Measurements from ENCODE around the gene THAP4.

- TF ChIP-seq EZH2 (optimal IDR thresholded peaks at IDR 0.05; ENCODE audit: low read depth, low read length), result no peak
- TF ChIP-seq CTCF (IDR thresholded peaks at IDR 0.05; ENCODE audit: low read length), result no peak
Observed at GRCh38 chr2:241658296-241658695, 21.3 kb upstream of the THAP4 start.

Measured in MM.1S (cell line).